GM06990 (cell line): ENCODE data around the gene PSEN1.
A peak's percentile ranks its signal among the peaks of the same experiment; 100 is the strongest.

Experiments used
- DNase-seq: peaks from one replicate; pipeline ENCODE4 v3.0.0-alpha.2; 2011; ENCODE audit not compliant: insufficient read length; ENCODE audit errors: extremely low read depth
- H3K27me3 ChIP-seq: replicated peaks from 2 replicates; pipeline ENCODE4 v1.6.0; 2011; ENCODE audit warnings: low read length; ENCODE audit not compliant: control insufficient read depth, insufficient read depth
- H3K36me3 ChIP-seq: 2 replicates; pipeline ENCODE4 v1.5.1; 2011; ENCODE audit warnings: low read length; ENCODE audit not compliant: control insufficient read depth, insufficient read depth
- H3K4me3 ChIP-seq: replicated peaks from 2 replicates; pipeline ENCODE4 v1.5.1; 2011; ENCODE audit warnings: low read depth, mild to moderate bottlenecking, control low read depth, low read length
- TF ChIP-seq, protein P1 (sequence below): IDR thresholded peaks from 2 replicates; pipeline ENCODE4 v1.5.1; 2011; ENCODE audit warnings: low read length, control low read depth, mild to moderate bottlenecking, inconsistent platforms; ENCODE audit not compliant: insufficient read depth, poor library complexity, severe bottlenecking

PSEN1 gene

DNA sequence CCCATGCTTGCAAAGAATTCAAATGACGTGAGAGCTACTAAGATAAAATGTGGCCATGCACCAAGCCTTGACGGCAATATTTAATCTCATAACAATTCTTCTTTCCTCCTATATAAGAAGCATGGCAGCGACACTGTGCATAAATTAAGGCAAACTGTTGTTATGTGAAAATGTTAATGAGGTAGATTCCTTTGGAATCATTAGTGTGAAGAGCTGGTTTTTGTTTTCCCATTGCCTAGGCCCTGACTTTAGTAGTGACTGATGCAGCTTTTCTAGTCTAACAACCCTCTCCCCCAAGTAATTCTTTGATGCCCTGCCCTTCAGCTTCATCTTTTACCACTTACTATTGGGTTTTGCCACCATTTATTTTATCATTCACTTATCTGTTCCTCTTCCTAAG, 10.6 kb upstream of the PSEN1 start:
- TF ChIP-seq, protein P1, sequence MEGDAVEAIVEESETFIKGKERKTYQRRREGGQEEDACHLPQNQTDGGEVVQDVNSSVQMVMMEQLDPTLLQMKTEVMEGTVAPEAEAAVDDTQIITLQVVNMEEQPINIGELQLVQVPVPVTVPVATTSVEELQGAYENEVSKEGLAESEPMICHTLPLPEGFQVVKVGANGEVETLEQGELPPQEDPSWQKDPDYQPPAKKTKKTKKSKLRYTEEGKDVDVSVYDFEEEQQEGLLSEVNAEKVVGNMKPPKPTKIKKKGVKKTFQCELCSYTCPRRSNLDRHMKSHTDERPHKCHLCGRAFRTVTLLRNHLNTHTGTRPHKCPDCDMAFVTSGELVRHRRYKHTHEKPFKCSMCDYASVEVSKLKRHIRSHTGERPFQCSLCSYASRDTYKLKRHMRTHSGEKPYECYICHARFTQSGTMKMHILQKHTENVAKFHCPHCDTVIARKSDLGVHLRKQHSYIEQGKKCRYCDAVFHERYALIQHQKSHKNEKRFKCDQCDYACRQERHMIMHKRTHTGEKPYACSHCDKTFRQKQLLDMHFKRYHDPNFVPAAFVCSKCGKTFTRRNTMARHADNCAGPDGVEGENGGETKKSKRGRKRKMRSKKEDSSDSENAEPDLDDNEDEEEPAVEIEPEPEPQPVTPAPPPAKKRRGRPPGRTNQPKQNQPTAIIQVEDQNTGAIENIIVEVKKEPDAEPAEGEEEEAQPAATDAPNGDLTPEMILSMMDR, result no peak

DNA sequence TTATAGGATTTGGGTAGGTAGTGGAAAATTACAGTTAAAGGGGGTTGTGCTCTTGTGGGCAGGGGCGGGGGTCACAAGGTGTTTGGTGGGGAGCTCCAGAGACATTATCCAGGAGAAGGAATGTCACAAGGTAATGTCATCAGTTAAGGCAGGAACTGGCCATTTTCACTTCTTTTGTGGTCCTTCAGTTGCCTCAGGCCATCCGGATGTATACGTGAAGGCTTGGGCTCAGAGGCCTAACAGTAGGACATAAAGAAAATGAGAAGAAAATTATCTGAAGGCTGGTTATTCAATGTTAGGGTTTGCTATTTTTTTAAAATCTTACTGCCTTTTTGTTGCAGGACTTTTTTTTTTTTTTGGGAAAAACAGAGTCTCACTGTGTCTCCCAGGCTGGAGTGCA, 2.5 kb upstream of the PSEN1 start:
- no peak for DNase-seq
- no peak overlapping the region for H3K4me3 ChIP-seq
- TF ChIP-seq, protein P1, result no peak
- H3K27me3 ChIP-seq, result no peaks in the 10 kb centered on the region
- H3K36me3 ChIP-seq, result no peaks in the 10 kb centered on the region

More for the DNA sequence above, 10.6 kb upstream of the PSEN1 start:
- no peaks in the 10 kb centered on the region for H3K27me3 ChIP-seq
- peaks cover 4% of the 10 kb centered on the region for H3K36me3 ChIP-seq
- no peak for DNase-seq
- H3K4me3 ChIP-seq, result no peak overlapping the region

DNA sequence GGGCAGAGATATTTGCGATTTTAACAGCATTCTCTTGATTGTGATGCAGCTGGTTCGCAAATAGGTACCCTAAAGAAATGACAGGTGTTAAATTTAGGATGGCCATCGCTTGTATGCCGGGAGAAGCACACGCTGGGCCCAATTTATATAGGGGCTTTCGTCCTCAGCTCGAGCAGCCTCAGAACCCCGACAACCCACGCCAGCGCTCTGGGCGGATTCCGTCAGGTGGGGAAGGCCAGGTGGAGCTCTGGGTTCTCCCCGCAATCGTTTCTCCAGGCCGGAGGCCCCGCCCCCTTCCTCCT, 271 bp upstream of the PSEN1 start:
- DNase-seq, result no peak
- Histone ChIP-seq H3K36me3 (no peaks in the 10 kb centered on the region), H3K27me3 (no peaks in the 10 kb centered on the region), H3K4me3 (peak overlapping the region; percentile 83)
- TF ChIP-seq, protein P1, result no peak

DNA sequence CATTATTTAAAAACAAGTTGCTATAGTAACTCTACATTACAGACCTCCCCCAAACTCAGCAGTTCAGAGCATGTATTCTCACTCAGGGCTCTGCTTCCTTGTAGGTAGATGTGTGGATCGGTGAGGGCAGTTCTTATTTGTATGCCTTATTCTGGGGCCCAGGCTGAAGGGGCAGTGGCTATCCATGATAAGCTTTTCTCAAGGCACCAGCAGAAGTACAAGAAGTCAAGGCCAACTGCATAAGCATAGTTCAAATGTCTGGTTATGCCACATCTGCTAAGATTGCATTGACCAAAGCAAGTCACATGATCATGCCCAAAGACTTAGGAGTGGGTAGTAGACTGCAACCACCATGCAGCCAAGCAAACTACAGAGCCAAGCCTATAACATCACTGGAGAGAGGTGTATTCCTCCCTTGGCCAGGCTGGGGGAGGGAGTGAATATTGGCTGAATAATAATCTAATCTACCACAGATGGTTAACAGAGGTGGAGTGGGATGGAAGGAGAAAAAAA, 4.6 kb downstream of the PSEN1 start:
- no peak for DNase-seq
- Histone ChIP-seq H3K4me3 (no peak overlapping the region), H3K27me3 (no peaks in the 10 kb centered on the region), H3K36me3 (no peaks in the 10 kb centered on the region; the same call in 1 of the 2 replicates)
- TF ChIP-seq, protein P1, result no peak

DNA sequence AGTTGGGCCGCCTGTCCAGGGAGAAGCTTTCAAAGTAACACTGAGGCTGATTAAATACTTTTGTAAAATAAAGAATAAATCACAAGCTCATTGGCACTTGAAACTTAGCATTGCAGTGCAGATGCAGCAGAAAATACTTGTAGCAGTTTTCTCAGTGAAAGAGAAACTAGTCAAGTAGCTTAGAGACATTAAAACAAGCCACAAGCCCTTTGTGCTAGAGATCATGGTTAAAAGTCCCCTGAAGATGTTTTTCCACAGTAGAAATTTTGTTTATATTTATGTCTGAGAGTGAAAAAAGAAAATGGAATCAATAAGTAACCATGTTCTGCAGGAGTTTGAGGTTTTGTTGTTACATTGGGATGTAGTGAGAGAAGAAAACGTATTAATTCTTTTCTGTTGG, 5.9 kb downstream of the PSEN1 start:
- no peak overlapping the region for H3K4me3 ChIP-seq

More for the DNA sequence above, 5.9 kb downstream of the PSEN1 start:
- no peak for DNase-seq
- Histone ChIP-seq H3K36me3 (no peaks in the 10 kb centered on the region; the same call in 1 of the 2 replicates), H3K27me3 (no peaks in the 10 kb centered on the region)
- TF ChIP-seq, protein P1, result no peak
